ENCODE data around the gene POLR3G.

Gene POLR3G

DNA sequence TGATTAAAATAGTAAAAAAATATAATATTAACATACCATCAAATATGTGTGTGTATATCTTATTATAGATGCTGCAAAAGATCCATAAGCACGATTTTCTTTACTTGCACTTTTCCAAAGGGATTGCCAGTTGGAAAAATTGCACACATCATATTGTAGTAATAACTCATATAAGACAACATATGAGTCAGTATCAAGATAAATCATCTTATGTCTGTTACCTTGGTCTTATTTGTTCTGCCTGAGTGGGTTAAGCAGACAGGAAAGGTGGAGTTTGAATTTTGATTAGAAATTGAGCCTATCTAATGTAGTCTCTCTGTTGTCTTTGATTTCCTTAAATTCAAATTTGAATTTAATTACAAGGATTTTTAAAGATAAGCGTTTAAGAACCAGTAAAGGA lies 30.1 kb downstream of the POLR3G start:
- no peak for DNase-seq

DNA sequence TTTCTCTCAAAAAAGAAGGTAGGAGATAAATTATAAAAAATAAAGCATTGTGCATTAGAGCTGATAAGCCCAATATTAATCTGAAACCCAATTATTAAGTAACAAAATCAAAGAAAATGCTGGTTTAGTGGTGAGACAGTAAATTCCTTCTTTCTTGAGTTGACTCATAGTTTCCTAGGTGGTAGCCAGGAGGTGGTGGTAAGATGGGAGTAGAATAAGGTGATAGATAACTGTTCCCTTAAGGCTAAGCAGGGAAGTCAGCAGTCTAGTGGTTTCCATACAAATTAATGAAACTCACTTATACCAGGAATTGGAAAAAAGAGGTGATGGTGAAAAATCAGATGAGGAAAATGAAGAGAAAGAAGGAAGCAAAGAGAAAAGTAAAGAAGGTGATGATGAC lies 31.6 kb downstream of the POLR3G start:
- DNase-seq: no peak

DNA sequence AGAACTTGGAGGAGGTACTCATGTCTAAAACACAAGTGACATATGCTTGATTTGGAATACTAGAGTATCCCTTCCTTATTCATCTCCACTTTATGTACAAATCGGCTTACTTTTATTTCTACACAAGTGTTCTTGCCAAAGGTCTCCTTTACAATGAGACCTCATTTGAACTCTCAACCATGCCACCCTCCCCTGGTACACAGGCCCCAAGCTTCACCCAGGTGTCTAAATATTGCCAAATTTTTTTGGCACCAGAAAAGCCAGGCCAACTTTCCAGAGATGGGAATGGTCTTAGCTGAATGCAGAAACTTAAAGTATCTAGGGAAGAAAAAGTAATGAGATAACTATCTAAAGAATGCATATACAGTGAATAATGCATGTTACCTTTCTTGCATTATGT lies 35.8 kb downstream of the POLR3G start:
- no peak for DNase-seq

DNA sequence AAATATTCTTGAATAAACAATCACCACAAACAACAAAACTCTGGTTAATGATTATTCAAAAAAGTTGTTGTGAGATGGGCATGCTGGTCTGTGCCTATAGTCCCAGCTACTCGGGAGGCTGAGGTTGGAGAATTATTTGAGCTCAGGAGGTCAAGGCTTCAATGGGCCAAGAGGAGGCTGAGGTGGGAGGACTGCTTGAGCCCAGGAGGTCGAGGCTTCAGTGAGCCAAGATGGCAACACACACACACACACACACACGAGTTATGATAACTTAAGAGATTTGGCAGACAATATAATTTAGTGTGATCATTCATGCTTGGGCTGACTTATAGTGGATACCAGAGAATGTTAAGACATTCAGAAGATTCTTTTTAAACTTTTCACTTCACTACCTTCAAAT lies 39.9 kb downstream of the POLR3G start:
- no peak for DNase-seq

DNA sequence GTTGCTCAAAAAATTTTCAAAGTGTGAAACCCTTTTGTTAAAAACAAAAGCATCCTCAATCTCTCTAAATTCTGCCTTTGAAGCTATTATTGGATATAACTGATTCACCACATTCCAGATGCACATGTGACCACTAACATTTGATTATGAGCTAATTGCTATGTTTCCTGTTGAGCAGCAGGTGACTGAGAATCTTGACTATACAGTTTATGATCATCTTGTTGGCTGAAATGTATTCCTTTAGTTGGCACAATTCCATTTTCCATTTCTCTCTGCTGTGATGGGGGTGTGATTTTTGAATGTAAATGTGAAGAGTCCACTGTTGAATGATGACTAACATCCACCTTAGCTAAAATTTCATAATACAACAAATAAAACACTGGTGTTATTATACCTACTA lies 44.0 kb downstream of the POLR3G start:
- DNase-seq: no peak

DNA sequence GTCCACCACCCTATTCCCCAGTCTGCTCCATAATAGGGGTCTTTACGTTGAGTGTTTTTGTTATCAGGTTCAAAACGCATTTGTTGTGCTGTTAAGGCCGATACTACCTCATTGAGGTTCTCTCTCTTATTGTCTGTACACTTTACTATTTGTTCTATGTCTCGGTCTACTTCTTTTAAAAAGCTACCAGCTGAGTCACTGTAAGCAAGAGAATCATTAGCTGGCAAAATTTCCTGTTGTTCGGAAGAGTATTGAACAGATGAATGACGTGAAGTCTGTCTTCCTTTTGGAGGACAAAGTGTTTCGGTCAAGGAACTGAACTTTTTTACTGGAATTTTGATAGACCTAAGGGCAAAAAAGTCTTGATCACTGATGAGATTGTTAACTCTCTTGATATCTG lies 44.4 kb downstream of the POLR3G start:
- no peak for DNase-seq

DNA sequence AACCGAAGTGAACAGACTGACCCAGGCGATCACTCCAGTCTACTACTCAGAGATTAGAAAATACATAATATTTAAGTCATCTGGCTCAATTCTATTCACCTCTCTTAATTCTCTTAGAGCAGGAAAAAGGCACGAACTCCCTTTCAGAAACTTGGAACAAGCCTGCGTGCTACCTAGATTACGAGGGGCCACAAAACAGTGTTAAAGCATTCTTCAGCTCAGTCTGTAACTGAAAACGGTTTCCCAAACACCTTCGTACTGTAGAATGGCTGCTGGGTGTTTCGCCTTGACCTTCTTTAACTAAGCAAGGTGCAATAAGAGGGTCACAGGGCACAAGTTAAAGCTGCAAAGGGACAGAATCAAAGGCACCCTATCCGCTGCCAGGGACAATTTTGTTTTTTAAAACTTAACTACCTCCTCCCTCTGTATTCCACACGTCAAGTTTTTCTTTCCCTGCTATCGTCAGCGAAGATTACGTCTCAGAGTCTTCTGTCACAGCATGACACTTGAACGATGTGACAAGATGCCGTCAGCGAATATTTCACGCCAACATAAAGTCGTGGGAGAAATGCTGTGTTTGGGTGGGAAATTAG lies 54.0 kb downstream of the POLR3G start:
- DNase-seq: peak; percentile 45

DNA sequence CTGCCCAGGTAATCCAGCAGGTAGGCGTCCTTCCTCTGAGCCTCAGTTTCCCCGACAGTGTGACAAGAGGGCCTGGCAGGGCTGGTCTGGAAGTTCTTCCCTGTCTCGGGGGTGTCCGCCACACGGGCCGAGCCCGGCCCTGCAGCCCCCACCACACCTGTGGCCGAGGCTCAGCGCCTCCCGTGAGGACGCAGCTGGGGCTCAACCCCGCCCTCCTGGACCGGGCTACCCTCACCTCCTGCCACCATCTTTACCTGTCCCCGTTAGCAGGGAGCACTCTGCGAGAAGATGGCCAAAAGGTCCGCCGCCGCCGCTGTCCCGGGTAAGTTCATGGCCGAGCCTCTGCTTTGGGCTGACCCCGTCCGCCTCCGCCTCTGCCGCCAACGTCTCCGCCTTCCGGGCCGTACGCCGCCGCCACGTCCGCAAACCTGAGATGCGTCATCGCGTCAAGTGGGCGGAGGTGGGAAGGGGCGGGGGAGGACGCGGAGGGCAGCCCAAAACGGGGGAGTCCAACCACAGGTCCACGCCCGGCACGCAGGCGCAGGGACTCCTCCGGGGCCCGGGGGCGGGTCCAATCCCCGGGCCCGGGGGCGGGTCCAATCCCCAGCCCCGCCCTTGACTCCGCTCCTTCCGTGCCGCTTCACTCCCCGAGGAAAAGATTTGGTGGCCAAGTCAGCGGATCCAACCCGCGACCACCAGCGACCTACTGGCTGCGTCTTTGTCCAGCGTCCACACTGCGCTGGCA lies 54.7 kb downstream of the POLR3G start, which contains the start of gene LYSMD3:
TSS of gene LYSMD3 (minus strand) at position 391 of the 745 bp plus-strand sequence. CDS start 4,295 bp downstream, outside the sequence.
- peak; percentile 98 for DNase-seq

DNA sequence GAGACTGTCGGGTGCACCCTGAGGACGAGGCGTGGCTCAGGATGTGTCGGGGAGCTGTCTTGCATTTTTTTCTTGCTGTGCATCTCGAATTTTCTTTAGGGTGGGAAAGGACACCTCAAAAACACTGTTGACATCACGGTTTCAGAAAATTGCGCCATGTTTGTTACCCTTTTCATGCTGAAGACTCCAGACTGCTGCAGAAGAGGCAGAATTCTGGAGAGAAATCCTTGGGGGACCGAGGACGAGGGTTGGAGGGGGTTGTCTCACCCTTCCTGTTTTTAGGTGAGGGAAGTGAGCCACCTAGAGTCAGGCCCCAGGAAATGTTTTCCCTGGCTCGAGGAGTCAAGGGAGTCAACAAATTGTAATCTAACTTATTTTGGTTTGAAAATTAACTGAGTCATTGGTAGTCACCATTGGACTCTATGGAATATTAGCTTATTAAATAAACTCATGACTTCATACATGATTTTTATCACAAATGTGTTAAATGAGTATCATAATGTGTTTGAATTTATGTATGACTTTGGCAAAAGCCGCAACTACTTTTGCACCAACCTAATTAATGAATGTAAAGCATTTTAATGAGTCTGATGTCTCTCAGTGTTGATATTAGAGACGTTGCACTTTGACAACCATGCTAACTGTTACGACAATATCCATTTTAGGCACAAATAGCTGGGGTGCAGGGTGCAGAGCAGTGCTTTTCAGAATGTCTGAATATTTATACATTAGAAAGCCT lies 55.4 kb downstream of the POLR3G start:
- DNase-seq: no peak

DNA sequence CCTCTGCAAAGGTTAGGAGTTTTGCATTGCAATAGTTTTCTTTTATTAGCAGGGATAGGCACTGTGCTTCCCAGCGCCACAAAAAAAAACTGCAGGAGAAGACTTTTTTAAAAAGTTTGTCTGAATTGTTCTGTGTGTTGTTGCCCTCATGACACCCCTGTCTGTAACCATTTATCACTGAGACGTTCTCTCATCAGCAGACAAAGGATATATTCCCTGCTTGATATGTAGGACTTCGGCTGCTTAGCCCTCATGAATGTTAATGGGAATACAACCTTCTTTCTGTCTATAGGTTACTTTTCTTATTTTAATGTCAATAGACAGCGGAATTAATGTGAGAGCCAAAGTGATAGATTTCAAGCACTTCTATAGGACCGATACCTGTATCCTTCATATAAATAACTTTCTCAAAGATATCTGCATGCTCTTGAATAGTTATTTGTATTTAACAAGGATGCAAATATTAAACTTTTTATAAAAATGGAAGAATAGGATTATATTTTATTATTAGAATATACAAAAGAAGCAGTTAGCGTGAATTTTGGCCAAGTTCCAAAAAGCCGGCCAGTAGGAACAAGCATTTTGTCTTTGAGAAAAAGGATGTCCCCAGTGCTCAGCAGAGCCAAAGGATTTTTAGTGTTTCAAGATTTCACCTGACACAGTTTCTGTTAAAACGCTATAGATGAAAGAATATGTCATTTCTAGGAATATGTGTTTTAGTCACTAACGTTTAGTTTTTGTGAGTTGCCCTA lies 56.2 kb downstream of the POLR3G start:
- DNase-seq: no peak

DNA sequence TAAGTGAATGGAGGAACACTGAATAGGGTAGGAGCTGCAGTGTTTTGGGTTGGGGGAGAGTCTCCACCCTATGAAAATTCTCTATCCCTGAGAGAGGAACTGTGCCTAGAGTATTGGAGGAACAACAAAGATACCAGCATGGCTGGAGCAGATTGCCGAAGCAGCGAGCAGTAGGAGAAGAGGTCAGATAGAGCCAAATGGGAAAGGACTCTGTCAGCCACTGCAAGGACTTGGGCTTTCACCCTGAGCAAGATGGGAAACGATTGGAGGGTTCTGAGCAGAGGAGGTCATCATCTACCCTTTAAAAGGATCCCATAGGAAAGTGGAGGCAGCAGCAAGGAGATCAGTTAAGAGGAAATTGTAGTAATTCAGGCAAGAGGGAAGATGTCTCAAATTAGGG lies 59.1 kb downstream of the POLR3G start:
- no peak for DNase-seq

DNA sequence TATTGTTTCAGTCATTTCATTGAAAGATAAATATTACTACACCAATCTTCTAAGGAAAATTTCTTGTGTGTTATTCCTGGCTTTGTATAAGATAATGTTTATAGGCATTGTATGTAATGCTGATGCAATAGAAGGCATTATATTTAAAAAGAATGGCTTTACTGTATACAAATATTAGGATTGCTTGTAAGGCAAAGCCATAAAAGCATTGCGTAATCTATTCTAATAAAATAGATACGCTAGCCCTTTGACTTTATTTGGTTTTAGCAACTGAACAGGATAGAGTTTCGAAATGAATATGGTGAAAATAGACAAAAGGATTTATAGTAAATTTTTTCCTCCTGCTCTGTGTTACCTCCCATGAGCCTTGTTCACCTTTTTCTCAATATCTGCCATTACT lies 60.3 kb downstream of the POLR3G start:
- no peak for DNase-seq

DNA sequence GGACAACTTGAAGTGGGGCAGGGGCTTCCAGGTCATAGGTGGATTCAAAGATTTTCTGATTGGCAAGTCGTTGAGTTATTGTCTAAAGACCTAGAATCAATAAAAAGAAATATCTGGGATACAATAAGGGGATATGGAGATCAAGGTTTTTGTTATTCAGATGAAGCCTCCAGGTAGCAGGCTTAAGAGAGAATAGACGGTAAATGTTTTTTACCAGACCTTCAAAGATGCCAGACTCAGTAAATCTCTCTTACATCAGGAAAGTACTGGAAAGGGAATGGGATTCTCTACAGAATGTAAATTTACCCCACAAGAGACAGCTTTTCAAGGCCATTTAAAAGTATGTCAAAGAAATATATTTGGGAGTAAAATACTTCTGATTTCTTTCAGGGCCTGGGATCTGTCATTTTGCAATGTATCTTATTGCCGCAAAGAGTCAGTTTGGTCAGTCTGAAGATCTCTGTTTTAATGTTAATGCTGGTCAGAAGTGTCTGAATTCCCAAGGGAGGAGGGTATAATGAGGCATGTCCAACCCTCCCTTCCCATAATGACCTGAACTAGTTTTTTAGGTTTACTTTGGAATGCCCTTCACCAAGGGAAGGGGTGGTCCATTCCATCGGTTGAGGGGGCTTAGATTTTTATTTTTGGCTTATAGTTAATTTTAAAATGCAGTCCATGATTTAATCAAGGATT lies 68.3 kb downstream of the POLR3G start:
- no peak for DNase-seq

DNA sequence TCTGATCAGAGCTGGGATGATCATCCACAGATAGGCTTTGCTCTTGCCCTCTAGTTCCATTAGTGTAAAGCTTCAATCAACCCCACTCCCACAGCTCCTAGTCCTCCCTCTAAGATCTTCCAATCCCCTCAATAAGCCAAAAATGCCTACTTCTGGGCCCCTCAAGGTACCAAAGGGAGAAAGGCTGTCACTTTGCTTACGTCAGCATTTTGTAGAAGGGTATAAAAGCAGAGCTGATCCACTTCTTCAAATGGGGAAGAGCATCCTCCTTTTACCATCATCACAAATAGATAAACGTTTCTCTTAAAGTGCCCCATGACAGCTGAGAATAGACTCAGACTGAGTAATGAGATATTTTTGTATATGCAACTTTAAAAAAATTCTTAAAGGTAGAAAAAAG lies 70.8 kb downstream of the POLR3G start:
- DNase-seq: no peak

DNA sequence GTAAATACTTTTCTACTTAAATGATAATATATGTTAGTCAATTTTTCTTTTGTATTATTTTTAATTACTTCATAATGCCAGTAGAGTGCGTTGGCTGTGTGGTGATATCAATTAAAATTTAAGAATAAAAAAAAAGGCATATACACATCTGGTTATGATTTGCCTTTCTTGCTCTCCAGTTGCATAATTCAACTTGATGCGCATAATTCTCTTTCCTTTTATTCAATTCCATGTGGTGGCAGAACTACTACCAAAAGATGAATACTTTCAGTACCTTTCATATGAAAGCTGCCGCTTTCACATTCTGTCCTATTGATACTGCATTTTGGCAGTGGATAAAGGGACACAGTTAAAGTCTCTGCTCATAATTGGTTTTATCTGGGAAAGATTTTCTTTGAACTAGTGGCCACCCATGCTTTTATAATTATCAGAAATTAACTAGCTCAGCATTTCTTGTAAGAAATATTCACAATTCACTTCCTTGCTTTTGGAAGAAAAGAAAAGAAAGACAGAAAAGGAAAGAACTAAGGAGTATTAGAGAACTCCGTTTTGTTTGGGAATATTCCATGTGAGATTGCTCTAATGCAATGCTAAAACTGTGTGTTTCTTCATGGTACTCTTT lies 71.7 kb downstream of the POLR3G start:
- no peak for DNase-seq

DNA sequence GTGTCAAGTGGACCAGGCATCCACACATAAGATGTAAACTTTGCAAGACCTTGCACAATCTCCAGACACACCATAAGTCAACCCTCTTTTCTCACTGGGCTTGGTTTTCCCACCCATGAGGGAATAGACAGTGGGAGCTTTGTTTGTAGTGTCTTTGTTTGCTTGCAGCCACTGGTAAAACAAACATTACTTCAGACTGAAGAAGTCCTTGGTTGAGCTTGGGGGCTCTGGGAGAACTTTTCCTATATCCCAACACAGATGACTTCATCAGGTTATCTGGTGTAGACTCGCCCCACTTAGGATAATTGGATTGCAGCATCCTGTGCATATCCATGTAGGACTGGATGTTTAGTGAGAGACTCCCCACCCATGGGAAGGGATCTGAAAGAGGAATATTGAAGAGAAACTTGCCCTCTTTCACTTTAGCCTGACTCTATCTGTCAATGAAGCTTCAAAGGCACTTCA lies 72.4 kb downstream of the POLR3G start:
- no peak for DNase-seq

DNA sequence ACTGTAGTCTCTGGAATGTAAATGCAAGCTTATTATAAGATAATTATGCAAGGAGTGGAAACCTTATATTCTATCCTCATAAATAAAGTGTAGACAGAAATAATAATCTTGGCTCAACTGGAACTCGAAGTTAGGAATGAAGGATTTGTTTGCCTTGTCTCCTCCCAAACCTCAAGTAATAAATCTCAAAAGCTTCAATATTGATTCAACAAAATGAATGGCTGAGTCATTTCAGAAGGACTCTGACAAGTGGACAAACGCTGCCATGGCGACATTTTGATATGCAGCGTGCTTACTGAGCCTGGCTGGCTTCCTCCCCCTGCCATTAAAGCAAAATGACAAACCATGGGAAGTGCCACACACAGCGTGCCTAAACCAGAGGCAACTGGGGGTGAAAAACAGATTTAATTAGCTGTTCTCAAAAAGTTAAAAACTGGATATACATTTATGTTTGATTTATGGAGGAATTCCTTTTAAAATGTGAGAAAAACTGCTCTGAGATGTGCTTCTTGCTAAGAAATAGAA lies 73.5 kb downstream of the POLR3G start:
- no peak for DNase-seq

DNA sequence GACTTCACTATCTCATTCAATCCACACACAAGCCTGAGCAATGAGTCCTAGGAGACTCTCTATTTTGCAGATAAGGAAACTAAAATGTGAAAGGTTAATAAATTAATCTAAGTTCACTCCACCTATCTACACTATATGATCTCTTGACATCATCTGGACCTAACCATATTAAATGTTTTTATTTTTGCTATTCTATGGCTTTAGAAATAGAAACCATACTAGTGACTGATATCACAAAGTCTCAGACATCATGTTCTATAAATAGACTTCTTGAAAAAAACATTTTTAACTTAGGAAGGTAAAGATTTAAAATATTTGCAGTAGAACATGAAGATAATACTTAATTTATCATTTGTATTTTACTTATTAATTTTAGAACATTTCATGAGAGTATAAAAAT lies 74.6 kb downstream of the POLR3G start:
- no peak for DNase-seq

DNA sequence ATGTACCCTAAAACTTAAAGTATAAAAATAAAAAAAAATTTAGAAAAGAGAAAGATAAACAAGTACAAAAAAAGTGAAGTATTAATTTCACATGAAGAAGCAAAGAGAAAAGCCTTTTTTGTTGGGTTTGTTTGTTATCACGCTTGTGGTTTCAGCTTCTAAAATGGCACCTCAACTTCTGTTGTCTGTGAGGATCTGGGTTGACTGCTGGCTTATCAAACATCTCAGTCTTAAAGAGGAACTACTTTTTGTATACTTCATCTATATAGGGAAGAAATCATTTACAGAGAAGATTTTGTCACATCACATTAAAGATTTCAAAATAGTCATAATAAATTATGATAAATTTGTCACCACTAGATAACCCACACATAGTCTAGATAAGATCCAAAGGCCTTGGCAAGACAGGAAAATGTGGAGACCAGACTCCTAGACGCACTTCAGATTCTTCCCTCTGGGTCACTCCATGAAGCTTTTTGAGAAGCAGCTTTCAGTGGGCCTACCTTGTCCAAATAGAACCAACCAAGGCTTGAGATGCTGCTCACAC lies 75.1 kb downstream of the POLR3G start:
- no peak for DNase-seq

DNA sequence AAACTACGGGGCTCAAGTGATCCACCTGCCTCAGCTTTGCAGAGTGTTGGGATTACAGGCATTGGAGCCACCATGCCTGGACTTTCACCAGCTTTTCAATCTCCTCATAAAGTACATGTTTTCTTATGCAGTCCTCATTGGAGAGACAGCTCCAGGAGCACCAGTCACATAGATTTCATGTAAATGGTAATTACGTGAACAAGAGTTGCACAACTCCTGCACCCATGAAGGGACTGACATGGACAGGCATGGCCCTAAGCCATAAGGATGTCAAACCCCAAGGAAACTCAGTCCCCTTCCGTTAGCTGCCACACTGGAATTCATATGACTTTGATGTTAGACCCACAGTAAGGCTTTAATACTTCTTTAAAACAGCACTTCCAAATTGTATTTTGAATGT lies 76.3 kb downstream of the POLR3G start:
- no peak for DNase-seq

DNA sequence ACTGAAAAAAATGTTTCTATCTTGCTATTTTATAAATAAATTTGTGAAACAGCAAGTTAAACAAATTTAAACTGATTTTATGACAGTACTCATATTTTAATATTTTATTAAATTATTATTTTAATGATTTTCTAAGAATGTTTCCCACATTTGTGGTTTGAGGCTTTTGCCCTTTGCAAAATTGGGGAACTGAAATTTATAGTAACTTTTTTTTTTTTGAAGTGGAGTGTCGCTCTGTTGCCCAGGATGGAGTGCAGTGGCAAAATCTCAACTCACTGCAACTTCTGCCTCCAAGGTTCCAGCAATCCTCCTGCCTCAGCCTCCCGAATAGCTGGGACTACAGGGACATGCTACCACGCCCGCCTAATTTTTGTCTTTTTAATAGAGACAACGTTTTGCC lies 76.7 kb downstream of the POLR3G start:
- DNase-seq: no peak

DNA sequence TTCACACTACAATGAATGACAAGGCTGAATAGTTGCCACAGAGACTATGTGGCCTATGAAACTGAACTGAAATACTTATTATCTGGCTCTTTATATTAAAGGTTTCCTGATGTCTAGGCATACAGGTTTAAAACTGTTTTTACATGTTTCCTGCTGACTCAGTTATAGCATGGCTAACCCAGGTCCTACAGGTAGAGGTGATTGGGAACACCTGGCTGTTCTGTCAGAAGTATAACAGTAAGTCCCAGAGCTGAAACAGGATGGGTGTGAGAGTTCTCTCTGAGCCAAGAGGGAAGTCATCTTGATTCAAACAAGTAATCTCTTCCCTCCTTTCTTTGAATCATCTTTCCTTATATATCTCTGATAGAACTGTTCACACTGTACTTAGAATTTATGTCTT lies 79.0 kb downstream of the POLR3G start:
- DNase-seq: no peak

Data from right forelimb (tissue), 1 donor.